H9 (cell line): ENCODE data around the gene TNNI3. TPM values are rescaled to one million over a fixed set of nuclear protein-coding genes. Genes with fewer than 3 reads are reported as not detected.

ENCODE experiments used
- DNase-seq: peaks from one replicate; pipeline ENCODE4 v3.0.0-alpha.2; 2017
- H2AFZ ChIP-seq: one replicate; pipeline ENCODE4 v1.6.1; 2013; ENCODE audit warnings: mild to moderate bottlenecking, low read length, control low read depth, moderate library complexity
- H2AK5ac ChIP-seq: 2 replicates; pipeline ENCODE4 v1.6.1; 2013; ENCODE audit warnings: low read length, control low read depth, mixed read lengths; ENCODE audit not compliant: insufficient read length
- H2BK120ac ChIP-seq: one replicate; pipeline ENCODE4 v1.6.1; 2013; ENCODE audit warnings: low read depth, mild to moderate bottlenecking, low read length, control low read depth, inconsistent platforms; ENCODE audit not compliant: poor library complexity, severe bottlenecking
- H2BK12ac ChIP-seq: 2 replicates; pipeline ENCODE4 v1.6.1; 2013; ENCODE audit warnings: low read length, control low read depth, mixed read lengths, low read depth; ENCODE audit not compliant: insufficient read length
- H2BK15ac ChIP-seq: 2 replicates; pipeline ENCODE4 v1.6.1; 2013; ENCODE audit warnings: low read depth, low read length, control low read depth
- H2BK20ac ChIP-seq: one replicate; pipeline ENCODE4 v1.6.1; 2013; ENCODE audit warnings: low read depth, mild to moderate bottlenecking, low read length, control low read depth, inconsistent platforms; ENCODE audit not compliant: poor library complexity, severe bottlenecking
- H2BK5ac ChIP-seq: 2 replicates; pipeline ENCODE4 v1.6.1; 2013; ENCODE audit warnings: low read length, control low read depth, mixed read lengths; ENCODE audit not compliant: insufficient read length
- H3K14ac ChIP-seq: 2 replicates; pipeline ENCODE4 v1.6.1; 2013; ENCODE audit warnings: low read length, control low read depth; ENCODE audit not compliant: insufficient read depth
- H3K18ac ChIP-seq: 2 replicates; pipeline ENCODE4 v1.6.1; 2013; ENCODE audit warnings: low read depth, mild to moderate bottlenecking, mixed read lengths, low read length, control low read depth; ENCODE audit not compliant: insufficient read length
- H3K23ac ChIP-seq: 2 replicates; pipeline ENCODE4 v1.6.1; 2013; ENCODE audit warnings: low read length, control low read depth, mixed read lengths, low read depth; ENCODE audit not compliant: insufficient read length
- H3K23me2 ChIP-seq: 2 replicates; pipeline ENCODE4 v1.6.1; 2013; ENCODE audit warnings: low read depth, mild to moderate bottlenecking, mixed read lengths, low read length, control low read depth; ENCODE audit not compliant: insufficient read length, poor library complexity, severe bottlenecking
- H3K27ac ChIP-seq: 2 replicates; pipeline ENCODE4 v1.5.1; 2013; ENCODE audit warnings: low read length, control low read depth, mixed read lengths, low read depth; ENCODE audit not compliant: insufficient read length
- H3K27me3 ChIP-seq: 2 replicates; pipeline ENCODE4 v1.6.1; 2013; ENCODE audit warnings: low read length, control low read depth, inconsistent platforms; ENCODE audit not compliant: insufficient read depth
- H3K4ac ChIP-seq: 2 replicates; pipeline ENCODE4 v1.6.1; 2013; ENCODE audit warnings: low read depth, mild to moderate bottlenecking, control low read depth, inconsistent platforms, low read length, moderate library complexity
- H3K4me1 ChIP-seq: 2 replicates; pipeline ENCODE4 v1.6.1; 2013; ENCODE audit warnings: low read length, control low read depth, inconsistent platforms; ENCODE audit not compliant: insufficient read depth
- H3K4me2 ChIP-seq: 2 replicates; pipeline ENCODE4 v1.6.1; 2013; ENCODE audit warnings: low read length, control low read depth, mixed read lengths; ENCODE audit not compliant: insufficient read length, insufficient read depth
- H3K56ac ChIP-seq: 2 replicates; pipeline ENCODE4 v1.6.1; 2013; ENCODE audit warnings: low read depth, mild to moderate bottlenecking, mixed read lengths, low read length, control low read depth; ENCODE audit not compliant: insufficient read length
- H3K79me1 ChIP-seq: 2 replicates; pipeline ENCODE4 v1.6.1; 2013; ENCODE audit warnings: low read depth, mild to moderate bottlenecking, moderate library complexity, low read length, control low read depth, inconsistent platforms; ENCODE audit not compliant: insufficient read depth, poor library complexity, severe bottlenecking
- H3K79me2 ChIP-seq: 2 replicates; pipeline ENCODE4 v1.6.1; 2013; ENCODE audit warnings: low read length, control low read depth, inconsistent platforms; ENCODE audit not compliant: insufficient read depth
- H3K9ac ChIP-seq: 2 replicates; pipeline ENCODE4 v1.6.1; 2013; ENCODE audit warnings: low read length, control low read depth, mixed read lengths; ENCODE audit not compliant: insufficient read length; ENCODE audit errors: extremely low read depth
- H3K9me3 ChIP-seq: one replicate; pipeline ENCODE4 v1.6.1; 2013; ENCODE audit warnings: low read depth, low read length, inconsistent platforms; ENCODE audit not compliant: control insufficient read depth
- H3T11ph ChIP-seq: one replicate; pipeline ENCODE4 v1.6.1; 2013; ENCODE audit warnings: mild to moderate bottlenecking, low read length, control low read depth, inconsistent platforms
- H4K20me1 ChIP-seq: one replicate; pipeline ENCODE4 v1.6.1; 2013; ENCODE audit not compliant: control insufficient read depth, insufficient read length, insufficient read depth
- H4K5ac ChIP-seq: 2 replicates; pipeline ENCODE4 v1.6.1; 2013; ENCODE audit warnings: low read depth, mild to moderate bottlenecking, mixed read lengths, low read length, control low read depth; ENCODE audit not compliant: insufficient read length
- H4K8ac ChIP-seq: replicated peaks from 2 replicates; pipeline ENCODE4 v1.6.1; 2013; ENCODE audit warnings: low read length, control low read depth, mixed read lengths, low read depth; ENCODE audit not compliant: insufficient read length
- H4K91ac ChIP-seq: 2 replicates; pipeline ENCODE4 v1.6.1; 2013; ENCODE audit warnings: low read depth, mild to moderate bottlenecking, moderate library complexity, mixed read lengths, low read length, control low read depth; ENCODE audit not compliant: insufficient read length
- H3K27ac Mint-ChIP-seq, 3 experiments: 2 replicates in 2 of 3; 3 replicates in 1 of 3; pipeline ENCODE4 v1.8.0; 2020 to 2021; ENCODE audit warnings: mixed read lengths in 3 of 3, mild to moderate bottlenecking in 1 of 3, moderate library complexity in 1 of 3
- H3K27me3 Mint-ChIP-seq: 2 replicates; pipeline ENCODE4 v1.8.0; 2021; ENCODE audit warnings: low read depth, mild to moderate bottlenecking, moderate library complexity, mixed read lengths
- H3K36me3 Mint-ChIP-seq, 3 experiments: 2 replicates in 2 of 3; 3 replicates in 1 of 3; pipeline ENCODE4 v1.8.0; 2020 to 2021; ENCODE audit warnings: low read depth in 3 of 3, mixed read lengths in 3 of 3; ENCODE audit not compliant: insufficient read depth in 1 of 3
- H3K4me1 Mint-ChIP-seq, 2 experiments: 2 replicates each; pipeline ENCODE4 v1.8.0; 2020; ENCODE audit warnings: mixed read lengths in 2 of 2
- H3K4me3 Mint-ChIP-seq, 2 experiments: 2 replicates in 1 of 2; 3 replicates in 1 of 2; pipeline ENCODE4 v1.8.0; 2020 to 2021; ENCODE audit warnings: mild to moderate bottlenecking in 2 of 2, mixed read lengths in 2 of 2, moderate library complexity in 1 of 2
- H3K9me3 Mint-ChIP-seq, 2 experiments: 2 replicates in 1 of 2; 3 replicates in 1 of 2; pipeline ENCODE4 v1.8.0; 2020; ENCODE audit warnings: mild to moderate bottlenecking in 2 of 2, mixed read lengths in 2 of 2, moderate library complexity in 1 of 2
- CTCF ChIP-seq: fragments of 200-600 bp; sonication (generic); conservative IDR thresholded peaks from 3 replicates; pipeline ENCODE4 v1.8.0; 2021; ENCODE audit warnings: antibody characterized with exemption, mild to moderate bottlenecking
- WGBS: extraction: QIAGEN DNeasy Blood & Tissue Kit; methylation state at CpG from one replicate; pipeline ENCODE4 v1.1.7; 2013; ENCODE audit warnings: missing lambda C conversion rate, low lambda C conversion rate, mixed read lengths; ENCODE audit not compliant: insufficient read length; ENCODE audit errors: extremely low coverage; 5-methylcytosine and 5-hydroxymethylcytosine counted together
- total RNA-seq: library from RNA; stranded (reverse); gene quantifications from 2 replicates; pipeline ENCODE4 v1.2.1, GENCODE V29; 2021

The TNNI3 gene
- total RNA-seq, 1 experiment from 2014 or later, result 36.9 TPM

DNA sequence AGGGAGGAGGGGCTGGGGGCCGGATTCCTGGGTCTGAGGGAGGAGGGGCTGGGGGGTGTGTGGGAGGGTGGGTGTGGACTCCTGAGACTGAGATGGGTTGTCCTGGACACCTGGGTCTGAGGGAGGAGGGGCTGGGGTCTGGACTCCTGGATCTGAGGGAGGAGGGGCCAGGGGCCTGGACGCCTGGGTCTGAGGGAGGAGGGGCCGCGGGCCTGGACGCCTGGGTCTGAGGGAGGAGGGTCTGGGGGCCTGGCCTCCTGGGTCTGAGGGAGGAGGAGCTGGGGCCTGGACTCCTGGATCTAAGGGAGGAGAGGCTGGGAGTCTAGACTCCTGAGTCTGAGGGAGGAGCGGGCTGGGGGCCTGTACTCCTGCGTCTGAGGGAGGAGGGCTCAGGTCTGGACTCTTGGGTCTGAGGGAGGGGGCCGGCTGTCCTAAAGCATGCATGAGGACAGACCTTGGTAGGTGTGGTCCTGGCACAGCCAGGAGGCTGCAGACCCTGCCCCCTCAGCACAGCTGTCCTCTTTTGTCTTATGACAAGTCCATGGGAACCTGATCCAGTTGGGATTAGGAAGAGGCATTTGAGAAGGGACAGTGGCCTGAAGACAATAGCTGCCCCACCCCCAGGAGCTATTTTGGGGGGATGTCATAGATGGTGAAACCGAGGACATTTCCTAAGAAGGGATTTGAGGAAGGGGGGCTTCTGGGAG lies 9.8 kb downstream of the TNNI3 start:
- H3K27ac Mint-ChIP-seq, result no peak overlapping the region
- H3K27me3 ChIP-seq, result no peaks in the 10 kb centered on the region
- peak overlapping the region; percentile 58 to 80 for H3K4me3 Mint-ChIP-seq

More for the DNA sequence above, 9.8 kb downstream of the TNNI3 start:
- no peak overlapping the region for H3K4me2 ChIP-seq
- H3K27ac ChIP-seq, result no peak overlapping the region
- H4K5ac ChIP-seq, result no peak overlapping the region
- Mint-ChIP-seq H3K27me3 (peaks cover 7% of the 10 kb centered on the region), H3K9me3 (no peaks in the 10 kb centered on the region; a peak in 3 of 5 replicates), H3K36me3 (peaks cover 20 to 41% (median 34%) of the 10 kb centered on the region in 3 experiments), H3K4me1 (peaks cover 29 to 39% of the 10 kb centered on the region in 2 experiments)
- H3K79me1 ChIP-seq, result peaks cover 3% of the 10 kb centered on the region
- WGBS, result no CpG with 5 or more reads among the region's 9 CpGs
- H2BK15ac ChIP-seq, result no peak overlapping the region
- no peaks in the 10 kb centered on the region for H4K20me1 ChIP-seq
- no peak overlapping the region for H3K14ac ChIP-seq
- H2BK12ac ChIP-seq, result no peak overlapping the region
- H2BK20ac ChIP-seq, result no peak overlapping the region
- H3K4me1 ChIP-seq, result peaks cover 11% of the 10 kb centered on the region; the same call in 1 of the 2 replicates
- H3K23me2 ChIP-seq, result no peaks in the 10 kb centered on the region
- DNase-seq, result peak; percentile 61
- no peak overlapping the region for H3K23ac ChIP-seq
- no peak overlapping the region for H2BK120ac ChIP-seq
- no peak overlapping the region for H3T11ph ChIP-seq
- no peak overlapping the region for H2AFZ ChIP-seq
- H3K56ac ChIP-seq, result no peak overlapping the region
- H4K8ac ChIP-seq, result no peak overlapping the region
- H2AK5ac ChIP-seq, result no peak overlapping the region
- H2BK5ac ChIP-seq, result no peak overlapping the region
- H3K18ac ChIP-seq, result peak overlapping the region; percentile 29
- TF ChIP-seq CTCF, result no peak
- H3K9ac ChIP-seq, result no peak overlapping the region
- H3K9me3 ChIP-seq, result no peaks in the 10 kb centered on the region
- no peaks in the 10 kb centered on the region for H3K79me2 ChIP-seq
- H3K4ac ChIP-seq, result no peak overlapping the region
- no peak overlapping the region for H4K91ac ChIP-seq
